SH-SY5Y (cell line): ENCODE results near the gene SLC2A5.

Source experiments
- GATA2 ChIP-seq: IDR thresholded peaks from 2 replicates; pipeline ENCODE4 v1.6.1; 2011; ENCODE audit warnings: mild to moderate bottlenecking, low read depth, low read length
- GATA3 ChIP-seq: IDR thresholded peaks from 2 replicates; pipeline ENCODE4 v1.6.1; 2011; ENCODE audit warnings: low read depth, mild to moderate bottlenecking, low read length, moderate library complexity

GRCh38 chr1:9115351-9116205, 46.1 kb upstream of the SLC2A5 start:
- TF ChIP-seq GATA2 (no peak), GATA3 (no peak)
